Osteoblast (primary cell): ENCODE results near the gene RTP1. TPM values are rescaled to one million over a fixed set of nuclear protein-coding genes. Genes with fewer than 3 reads are reported as not detected.

Source experiments
- DNase-seq: peaks from one replicate; pipeline ENCODE4 v3.0.0; 2011; ENCODE audit warnings: low spot score, mixed read lengths; ENCODE audit not compliant: insufficient read length; ENCODE audit errors: missing footprints
- H2AFZ ChIP-seq: 2 replicates; pipeline ENCODE4 v1.6.0; 2011; ENCODE audit warnings: mild to moderate bottlenecking, low read length
- H3K27ac ChIP-seq: 2 replicates; pipeline ENCODE4 v1.5.1; 2011; ENCODE audit warnings: mild to moderate bottlenecking, low read depth, low read length, moderate library complexity
- H3K27me3 ChIP-seq: 2 replicates; pipeline ENCODE4 v1.6.0; 2012; ENCODE audit warnings: mild to moderate bottlenecking, control low read depth, inconsistent platforms, low read length, moderate library complexity; ENCODE audit not compliant: insufficient read depth
- H3K36me3 ChIP-seq: 2 replicates; pipeline ENCODE4 v1.5.1; 2011; ENCODE audit warnings: mild to moderate bottlenecking, low read length, control low read depth, moderate library complexity; ENCODE audit not compliant: insufficient read depth
- H3K4me1 ChIP-seq: 2 replicates; pipeline ENCODE4 v1.5.1; 2011; ENCODE audit warnings: mild to moderate bottlenecking, low read length, control low read depth, moderate library complexity; ENCODE audit not compliant: insufficient read depth
- H3K4me2 ChIP-seq: 2 replicates; pipeline ENCODE4 v1.6.0; 2011; ENCODE audit warnings: mild to moderate bottlenecking, low read length; ENCODE audit not compliant: insufficient read depth
- H3K4me3 ChIP-seq: fragments of 200-600 bp; sonication (generic); 3 replicates; pipeline ENCODE4 v1.5.1; 2012; ENCODE audit warnings: mild to moderate bottlenecking, low read length, inconsistent platforms; ENCODE audit not compliant: insufficient read depth
- H3K79me2 ChIP-seq: 2 replicates; pipeline ENCODE4 v1.6.0; 2012; ENCODE audit warnings: mild to moderate bottlenecking, low read length, control low read depth, inconsistent platforms; ENCODE audit not compliant: insufficient read depth
- H3K9me3 ChIP-seq: 2 replicates; pipeline ENCODE4 v1.5.1; 2011; ENCODE audit warnings: low read depth, low read length, control low read depth
- H4K20me1 ChIP-seq: 2 replicates; pipeline ENCODE4 v1.6.0; 2012; ENCODE audit warnings: mild to moderate bottlenecking, low read length, control low read depth; ENCODE audit not compliant: insufficient read depth
- total RNA-seq: library from RNA; depleted of rRNA; stranded (reverse); fragments of >200 nt; gene quantifications from 2 replicates; pipeline ENCODE4 v1.2.3, GENCODE V29; 2012
- TF ChIP-seq, protein P1 (sequence below): IDR thresholded peaks from 2 replicates; pipeline ENCODE4 v1.5.1; 2011; ENCODE audit warnings: mild to moderate bottlenecking, low read depth, low read length, moderate library complexity; ENCODE audit errors: extremely low read depth

Gene RTP1
- total RNA-seq, 1 donor, result not detected

DNA sequence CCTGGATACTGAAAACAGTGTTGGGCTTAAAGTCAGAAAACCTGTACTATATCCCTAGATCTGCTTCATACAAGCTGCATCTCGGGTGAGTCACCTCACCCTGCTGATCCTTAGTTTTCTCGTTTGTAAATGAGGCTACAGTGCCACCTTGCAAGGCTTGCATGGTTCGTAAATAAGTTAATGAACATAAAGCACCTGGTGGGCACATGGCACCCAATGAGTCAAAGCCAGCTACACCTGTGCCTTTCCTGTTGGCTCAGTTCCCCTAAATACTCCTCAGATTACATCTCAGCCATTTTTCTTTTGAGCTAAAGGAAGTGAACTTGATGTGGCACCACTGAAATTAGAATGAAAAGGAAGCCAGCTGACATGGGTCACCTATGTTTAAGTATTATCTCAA is 26.5 kb downstream of the RTP1 start:
- Histone ChIP-seq H3K79me2 (no peaks in the 10 kb centered on the region), H2AFZ (no peak overlapping the region), H3K27me3 (no peaks in the 10 kb centered on the region), H3K4me3 (no peak overlapping the region), H4K20me1 (no peaks in the 10 kb centered on the region), H3K36me3 (no peaks in the 10 kb centered on the region), H3K4me1 (peaks cover 18% of the 10 kb centered on the region), H3K9me3 (no peaks in the 10 kb centered on the region), H3K27ac (no peak overlapping the region), H3K4me2 (no peak overlapping the region)
- no peak for DNase-seq
- TF ChIP-seq, protein P1, sequence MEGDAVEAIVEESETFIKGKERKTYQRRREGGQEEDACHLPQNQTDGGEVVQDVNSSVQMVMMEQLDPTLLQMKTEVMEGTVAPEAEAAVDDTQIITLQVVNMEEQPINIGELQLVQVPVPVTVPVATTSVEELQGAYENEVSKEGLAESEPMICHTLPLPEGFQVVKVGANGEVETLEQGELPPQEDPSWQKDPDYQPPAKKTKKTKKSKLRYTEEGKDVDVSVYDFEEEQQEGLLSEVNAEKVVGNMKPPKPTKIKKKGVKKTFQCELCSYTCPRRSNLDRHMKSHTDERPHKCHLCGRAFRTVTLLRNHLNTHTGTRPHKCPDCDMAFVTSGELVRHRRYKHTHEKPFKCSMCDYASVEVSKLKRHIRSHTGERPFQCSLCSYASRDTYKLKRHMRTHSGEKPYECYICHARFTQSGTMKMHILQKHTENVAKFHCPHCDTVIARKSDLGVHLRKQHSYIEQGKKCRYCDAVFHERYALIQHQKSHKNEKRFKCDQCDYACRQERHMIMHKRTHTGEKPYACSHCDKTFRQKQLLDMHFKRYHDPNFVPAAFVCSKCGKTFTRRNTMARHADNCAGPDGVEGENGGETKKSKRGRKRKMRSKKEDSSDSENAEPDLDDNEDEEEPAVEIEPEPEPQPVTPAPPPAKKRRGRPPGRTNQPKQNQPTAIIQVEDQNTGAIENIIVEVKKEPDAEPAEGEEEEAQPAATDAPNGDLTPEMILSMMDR, result no peak

DNA sequence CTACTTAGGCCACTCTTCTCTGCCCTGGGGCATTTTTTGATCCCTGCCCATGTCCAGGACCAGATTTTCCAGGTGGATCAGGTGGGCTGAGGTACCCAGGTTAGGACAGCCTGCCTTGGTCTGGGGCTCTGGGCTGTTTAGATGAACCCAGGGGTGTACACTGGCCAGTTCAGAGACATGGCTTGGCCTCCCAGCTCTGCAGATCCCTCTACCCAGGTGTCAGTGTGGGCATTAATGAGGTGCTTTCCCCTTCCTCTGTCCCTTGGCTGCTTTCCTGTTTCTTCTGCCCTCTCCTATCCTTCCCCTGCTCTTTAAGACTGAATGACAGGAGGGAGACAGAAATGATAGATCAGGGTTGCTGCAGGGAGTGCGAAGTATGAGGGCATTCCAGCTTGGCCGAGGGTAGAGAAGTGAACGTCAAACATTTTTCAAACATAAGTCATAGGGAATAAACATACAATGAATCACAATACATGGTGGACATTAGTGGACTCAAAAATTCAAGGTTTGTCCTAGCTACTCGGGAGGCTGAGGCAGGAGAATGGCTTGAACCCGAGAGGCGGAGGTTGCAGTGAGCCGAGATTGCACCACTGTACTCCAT is 30.5 kb downstream of the RTP1 start:
- Histone ChIP-seq H3K27ac (peak overlapping the region; percentile 27), H3K4me1 (peaks cover 18% of the 10 kb centered on the region), H3K36me3 (no peaks in the 10 kb centered on the region), H2AFZ (no peak overlapping the region), H3K4me2 (peak overlapping the region; percentile 42), H3K27me3 (no peaks in the 10 kb centered on the region), H3K9me3 (no peaks in the 10 kb centered on the region), H3K79me2 (no peaks in the 10 kb centered on the region), H3K4me3 (no peak overlapping the region), H4K20me1 (no peaks in the 10 kb centered on the region)
- TF ChIP-seq, protein P1, result no peak
- peak; percentile 94 for DNase-seq

DNA sequence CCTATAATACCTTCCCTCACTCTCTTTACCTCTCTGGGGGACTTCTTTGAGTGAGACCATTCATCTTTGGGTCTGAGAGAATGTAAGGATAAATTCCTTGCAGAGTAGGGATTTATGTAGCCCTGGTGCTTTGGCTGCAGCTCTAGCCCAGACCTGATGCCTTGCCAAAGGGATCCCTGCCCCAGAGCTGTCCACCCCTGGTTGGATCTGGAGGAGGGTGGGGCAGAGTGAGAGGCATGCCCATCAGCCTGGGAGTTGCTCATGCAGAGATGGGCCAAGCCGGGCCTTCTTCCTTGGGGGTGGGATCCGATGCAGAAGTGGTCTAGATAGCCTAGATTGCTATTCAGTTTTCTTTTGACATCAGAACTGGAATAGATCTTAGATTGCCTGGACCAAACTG is 31.5 kb downstream of the RTP1 start:
- Histone ChIP-seq H3K4me2 (no peak overlapping the region), H2AFZ (peak overlapping the region; percentile 6), H3K27me3 (no peaks in the 10 kb centered on the region), H4K20me1 (no peaks in the 10 kb centered on the region), H3K4me3 (no peak overlapping the region), H3K27ac (no peak overlapping the region), H3K9me3 (no peaks in the 10 kb centered on the region), H3K4me1 (peaks cover 18% of the 10 kb centered on the region), H3K36me3 (no peaks in the 10 kb centered on the region), H3K79me2 (no peaks in the 10 kb centered on the region)
- no peak for DNase-seq
- TF ChIP-seq, protein P1, result no peak

GRCh38 chr3:187230011-187230410 is 32.7 kb downstream of the RTP1 start:
- Histone ChIP-seq H3K4me2 (no peak overlapping the region), H3K27me3 (no peaks in the 10 kb centered on the region), H3K9me3 (no peaks in the 10 kb centered on the region), H2AFZ (no peak overlapping the region), H3K4me1 (peaks cover 15% of the 10 kb centered on the region), H3K79me2 (no peaks in the 10 kb centered on the region), H3K27ac (no peak overlapping the region), H3K36me3 (no peaks in the 10 kb centered on the region), H4K20me1 (no peaks in the 10 kb centered on the region), H3K4me3 (no peak overlapping the region)
- TF ChIP-seq, protein P1, result no peak
- no peak for DNase-seq
